Measurements from ENCODE around the gene KRTCAP3. TPM values are rescaled to one million over a fixed set of nuclear protein-coding genes. Genes with fewer than 3 reads are reported as not detected.

The KRTCAP3 gene
- total and polyA plus RNA-seq, 9 of the 15 experiments (the other 6 are each of a cell fraction or from before 2014, with no cell fraction given), result 0.24 to 1.4 (median 0.73) TPM

GRCh38 chr2:27409321-27410073 lies 32.7 kb upstream of the KRTCAP3 start, which contains the start of gene PPM1G (continued):
- TF ChIP-seq ZNF175 (CRISPR knock-in tag; IDR thresholded peaks at IDR 0.05; ENCODE audit: low read depth) (peak; percentile 62; the same call in 1 of the 2 replicates), PTRF (tag; IDR thresholded peaks at IDR 0.05) (no peak), MXI1 (IDR thresholded peaks at IDR 0.05; ENCODE audit: low read depth, low read length) (peak; percentile 80), DIDO1 (tag; IDR thresholded peaks at IDR 0.05; ENCODE audit: low read depth) (0 out of 2 replicates have a peak, but pooled peaks have one; percentile 53), MCM5 (IDR thresholded peaks at IDR 0.05; ENCODE audit: low read depth) (no peak), HDAC8 (tag; IDR thresholded peaks at IDR 0.05) (no peak), MTA2 (IDR thresholded peaks at IDR 0.05; ENCODE audit: low read depth) (0 out of 2 replicates have a peak, but pooled peaks have one; percentile 5), NCOR1 (IDR thresholded peaks at IDR 0.05) (no peak), TOE1 (IDR thresholded peaks at IDR 0.05; ENCODE audit: borderline replicate concordance) (peak; percentile 27; the same call in 1 of the 2 replicates), TOE1 (CRISPR knock-in tag; IDR thresholded peaks at IDR 0.05; ENCODE audit: borderline replicate concordance, low read depth) (no peak), PML (IDR thresholded peaks at IDR 0.05; ENCODE audit: low read length) (peak; percentile 87), ARNT (IDR thresholded peaks at IDR 0.05) (peak in 1 of 2 experiments; percentile 35; a peak in 1 of 4 replicates), POLR2AphosphoS2 (IDR thresholded peaks at IDR 0.05; ENCODE audit: low read length) (peak; percentile 68; the same call in 1 of the 2 replicates), BHLHE40 (IDR thresholded peaks at IDR 0.05; ENCODE audit: low read length) (peak; percentile 40; the same call in 1 of the 2 replicates), RBM17 (IDR thresholded peaks at IDR 0.05; ENCODE audit: borderline replicate concordance, low read depth, low read length) (no peak), NELFE (IDR thresholded peaks at IDR 0.05; ENCODE audit: insufficient read depth, insufficient read length) (no peak), POU5F1 (IDR thresholded peaks at IDR 0.05; ENCODE audit: borderline replicate concordance, low read depth, low read length, partially characterized antibody) (no peak), GABPB1 (CRISPR knock-in tag; IDR thresholded peaks at IDR 0.05) (peak; percentile 93), DACH1 (IDR thresholded peaks at IDR 0.05; ENCODE audit: partially characterized antibody) (no peak), ZNF324 (CRISPR knock-in tag; IDR thresholded peaks at IDR 0.05) (peak; percentile 83), CBX8 (IDR thresholded peaks at IDR 0.05; ENCODE audit: borderline replicate concordance, extremely low read depth, low read depth, low read length, poor library complexity, severe bottlenecking) (no peak)
- TF ChIP-seq, protein P1, sequence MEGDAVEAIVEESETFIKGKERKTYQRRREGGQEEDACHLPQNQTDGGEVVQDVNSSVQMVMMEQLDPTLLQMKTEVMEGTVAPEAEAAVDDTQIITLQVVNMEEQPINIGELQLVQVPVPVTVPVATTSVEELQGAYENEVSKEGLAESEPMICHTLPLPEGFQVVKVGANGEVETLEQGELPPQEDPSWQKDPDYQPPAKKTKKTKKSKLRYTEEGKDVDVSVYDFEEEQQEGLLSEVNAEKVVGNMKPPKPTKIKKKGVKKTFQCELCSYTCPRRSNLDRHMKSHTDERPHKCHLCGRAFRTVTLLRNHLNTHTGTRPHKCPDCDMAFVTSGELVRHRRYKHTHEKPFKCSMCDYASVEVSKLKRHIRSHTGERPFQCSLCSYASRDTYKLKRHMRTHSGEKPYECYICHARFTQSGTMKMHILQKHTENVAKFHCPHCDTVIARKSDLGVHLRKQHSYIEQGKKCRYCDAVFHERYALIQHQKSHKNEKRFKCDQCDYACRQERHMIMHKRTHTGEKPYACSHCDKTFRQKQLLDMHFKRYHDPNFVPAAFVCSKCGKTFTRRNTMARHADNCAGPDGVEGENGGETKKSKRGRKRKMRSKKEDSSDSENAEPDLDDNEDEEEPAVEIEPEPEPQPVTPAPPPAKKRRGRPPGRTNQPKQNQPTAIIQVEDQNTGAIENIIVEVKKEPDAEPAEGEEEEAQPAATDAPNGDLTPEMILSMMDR (IDR thresholded peaks at IDR 0.05 in 2 of 3, conservative IDR thresholded peaks at IDR 0.05 in 1 of 3; ENCODE audit: insufficient read depth in 2 of 3, low read depth in 1 of 3, low read length in 3 of 3), result 0 out of 6 replicates have a peak, but pooled peaks of 1 of the 3 experiments have one; percentile 7
- TF ChIP-seq, protein P2, sequence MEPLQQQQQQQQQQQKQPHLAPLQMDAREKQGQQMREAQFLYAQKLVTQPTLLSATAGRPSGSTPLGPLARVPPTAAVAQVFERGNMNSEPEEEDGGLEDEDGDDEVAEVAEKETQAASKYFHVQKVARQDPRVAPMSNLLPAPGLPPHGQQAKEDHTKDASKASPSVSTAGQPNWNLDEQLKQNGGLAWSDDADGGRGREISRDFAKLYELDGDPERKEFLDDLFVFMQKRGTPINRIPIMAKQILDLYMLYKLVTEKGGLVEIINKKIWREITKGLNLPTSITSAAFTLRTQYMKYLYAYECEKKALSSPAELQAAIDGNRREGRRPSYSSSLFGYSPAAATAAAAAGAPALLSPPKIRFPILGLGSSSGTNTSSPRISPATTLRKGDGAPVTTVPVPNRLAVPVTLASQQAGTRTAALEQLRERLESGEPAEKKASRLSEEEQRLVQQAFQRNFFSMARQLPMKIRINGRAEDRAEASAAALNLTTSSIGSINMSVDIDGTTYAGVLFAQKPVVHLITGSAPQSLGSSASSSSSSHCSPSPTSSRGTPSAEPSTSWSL (CRISPR knock-in tag; IDR thresholded peaks at IDR 0.05; ENCODE audit: borderline replicate concordance), result peak; percentile 67; the same call in 1 of the 2 replicates
